T-cell (primary cell): ENCODE data around the gene PTCHD1. TPM values are rescaled to one million over a fixed set of nuclear protein-coding genes. Genes with fewer than 3 reads are reported as not detected.

ENCODE experiments used
- ATAC-seq, 4 experiments: fragments of 200-7000 bp in 3 of 4; fragments of 150-1000 bp in 1 of 4; cut with Tn5 transposase; replicated peaks in 1 of 4; 1 replicate in 3 of 4; 2 replicates in 1 of 4; pipeline ENCODE4 v1.10.0; 2021; ENCODE audit warnings: moderate library complexity in 3 of 4, mild to moderate bottlenecking in 2 of 4, moderate number of reproducible peaks in 1 of 4
- CTCF ChIA-PET, 2 donors: fragments of 300-600 bp; sonication (Branson Sonifier 250); formaldehyde crosslinking; loops; one replicate each; lab custom pipeline; 2022; ENCODE audit warnings: antibody characterized with exemption in 2 of 2; lab: Charles Lee
- POLR2A ChIA-PET, 2 donors: fragments of 300-600 bp; sonication (Branson Sonifier 250); formaldehyde crosslinking; loops; one replicate each; lab custom pipeline; 2022; ENCODE audit warnings: antibody characterized with exemption in 2 of 2; lab: Charles Lee
- DNase-seq, 35 experiments: peaks; one replicate each; pipeline versions ENCODE4 v3.0.0 to v3.0.0-alpha.2; 2013 to 2023
- H3K27ac ChIP-seq: one replicate; pipeline ENCODE4 v1.5.1; 2013; ENCODE audit warnings: low read length
- H3K27me3 ChIP-seq, 2 experiments: replicated peaks in 1 of 2; 1 replicate in 1 of 2; 2 replicates in 1 of 2; pipeline versions ENCODE4 v1.6.1 to v1.7.0; 2013; ENCODE audit warnings: low read length in 1 of 2, mixed read lengths in 1 of 2; ENCODE audit not compliant: control insufficient read depth in 2 of 2, insufficient read depth in 2 of 2; ENCODE audit errors: extremely low read depth in 1 of 2
- H3K36me3 ChIP-seq, 2 donors: 1 replicate in 1 of 2; 2 replicates in 1 of 2; pipeline versions ENCODE4 v1.6.1 to v1.7.0; 2013; ENCODE audit warnings: low read length in 1 of 2; ENCODE audit not compliant: control insufficient read depth in 2 of 2, insufficient read depth in 1 of 2; ENCODE audit errors: extremely low read depth in 1 of 2
- H3K4me1 ChIP-seq, 2 experiments: 1 replicate in 1 of 2; 2 replicates in 1 of 2; pipeline versions ENCODE4 v1.6.1 to v1.7.0; 2013; ENCODE audit warnings: low read length in 2 of 2, mixed read lengths in 1 of 2; ENCODE audit not compliant: insufficient read depth in 2 of 2, control insufficient read depth in 1 of 2; ENCODE audit errors: extremely low read depth in 1 of 2
- H3K4me3 ChIP-seq, 2 donors: 1 replicate in 1 of 2; 2 replicates in 1 of 2; pipeline versions ENCODE4 v1.5.1 to v1.7.0; 2013; ENCODE audit warnings: mild to moderate bottlenecking in 2 of 2, low read length in 1 of 2, moderate library complexity in 1 of 2; ENCODE audit not compliant: control insufficient read depth in 1 of 2; ENCODE audit errors: extremely low read depth in 1 of 2
- H3K9me3 ChIP-seq: 2 replicates; pipeline ENCODE4 v1.7.0; 2013
- H3K27ac Mint-ChIP-seq, 2 donors: one replicate each; pipeline ENCODE4 v1.8.0; 2020 to 2021; ENCODE audit warnings: mild to moderate bottlenecking in 2 of 2, mixed read lengths in 2 of 2
- H3K27me3 Mint-ChIP-seq, 2 donors: one replicate each; pipeline ENCODE4 v1.8.0; 2021 to 2022; ENCODE audit warnings: mixed read lengths in 2 of 2
- H3K36me3 Mint-ChIP-seq: one replicate; pipeline ENCODE4 v1.8.0; 2021; ENCODE audit warnings: mixed read lengths
- H3K4me1 Mint-ChIP-seq, 3 donors: one replicate each; pipeline ENCODE4 v1.8.0; 2020 to 2022; ENCODE audit warnings: mixed read lengths in 3 of 3, mild to moderate bottlenecking in 1 of 3
- H3K4me3 Mint-ChIP-seq, 3 donors: one replicate each; pipeline ENCODE4 v1.8.0; 2020 to 2022; ENCODE audit warnings: mild to moderate bottlenecking in 3 of 3, mixed read lengths in 3 of 3, moderate library complexity in 3 of 3
- H3K9me3 Mint-ChIP-seq, 3 donors: one replicate each; pipeline ENCODE4 v1.8.0; 2020 to 2022; ENCODE audit warnings: mixed read lengths in 3 of 3
- WGBS: methylation state at CpG from one replicate; pipeline ENCODE4 v1.1.5; 2013; ENCODE audit warnings: missing lambda C conversion rate; ENCODE audit not compliant: insufficient coverage; 5-methylcytosine and 5-hydroxymethylcytosine counted together
- total RNA-seq, 35 experiments: library from RNA in 6 of 35; stranded (reverse) in 6 of 35; fragments of 120-200 nt in 1 of 35; gene quantifications; one replicate each; pipeline versions ENCODE4 v1.2.1 to v1.2.4 and lab custom pipeline; 2013 to 2026

Gene PTCHD1
- total RNA-seq, 5 donors from 2014 or later (not counting 1 experiment from before 2014, with no cell fraction given), result 0.03 TPM; not detected in 3

DNA sequence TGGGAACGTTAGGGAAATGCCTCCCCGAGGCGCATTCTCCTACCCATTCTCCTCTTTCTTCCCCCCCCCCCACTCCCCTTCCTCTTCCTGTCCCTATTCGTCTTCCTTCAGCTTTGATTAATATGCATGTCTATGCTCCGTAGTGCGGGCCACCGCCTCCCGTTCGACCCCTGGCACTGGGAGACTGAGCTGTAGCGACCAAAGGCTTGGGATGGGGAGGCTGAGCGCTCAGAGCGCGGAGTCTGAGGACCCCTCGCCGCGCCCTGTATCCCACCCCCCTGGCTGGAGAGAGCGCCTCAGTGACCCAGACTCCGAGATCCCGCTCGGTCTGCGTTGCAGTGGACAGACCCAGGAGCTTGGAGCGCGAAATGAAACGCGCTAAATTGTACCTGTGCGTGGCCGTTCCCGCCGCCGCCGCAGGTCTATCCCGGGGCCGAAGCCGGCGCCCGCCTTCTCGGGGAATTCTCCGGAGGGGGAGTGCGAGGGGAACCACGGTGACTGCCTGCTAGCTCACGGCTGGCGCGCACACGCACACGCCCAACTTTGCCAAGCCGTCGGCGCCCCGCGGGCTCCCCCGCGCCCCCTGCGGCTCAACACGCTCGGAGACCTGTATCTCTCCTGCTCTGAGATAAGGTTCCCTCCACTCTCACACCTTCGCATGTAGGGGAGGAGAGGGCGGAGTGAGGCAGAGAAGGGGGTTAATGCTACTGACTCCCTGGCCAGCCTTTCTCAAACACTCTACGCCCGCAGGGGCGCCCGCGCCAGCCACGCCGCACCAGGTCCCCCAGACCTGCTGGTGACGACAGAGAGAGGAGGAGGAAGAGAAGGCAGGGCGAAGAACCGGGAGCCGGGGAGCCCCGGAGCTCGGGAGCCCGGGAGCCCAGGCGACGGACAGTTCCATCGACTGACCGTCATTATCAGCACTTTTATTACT is 1.5 kb upstream of the PTCHD1 start:
- peaks cover 44 to 45% of the 10 kb centered on the region in 2 donors for H3K27me3 Mint-ChIP-seq
- CTCF ChIA-PET, result no interaction called here
- peak in 1 of 35 experiments; percentile 1 for DNase-seq
- H3K27ac Mint-ChIP-seq, result no peak overlapping the region
- peaks cover 4 to 5% of the 10 kb centered on the region in 2 experiments for H3K4me1 ChIP-seq
- POLR2A ChIA-PET, result interaction anchor here in 1 of 2 donors (0.6 kb wide), 1 partner anchor 1695 kb away, joined by 4 read pairs; no protein-coding TSS in a partner anchor
- peaks cover 6 to 10% (median 7%) of the 10 kb centered on the region in 3 donors for H3K4me1 Mint-ChIP-seq
- peaks cover 3 to 32% of the 10 kb centered on the region in 2 experiments for H3K27me3 ChIP-seq
- WGBS, result 4% methylated on average over 18 of the region's 75 CpGs
- no peaks in the 10 kb centered on the region for H3K9me3 ChIP-seq
- H3K27ac ChIP-seq, result no peak overlapping the region
- H3K36me3 ChIP-seq, result no peaks in the 10 kb centered on the region
- no peak for ATAC-seq
- no peaks in the 10 kb centered on the region for H3K9me3 Mint-ChIP-seq
- peak overlapping the region in 1 of 3 donors; percentile 65 for H3K4me3 Mint-ChIP-seq
- H3K4me3 ChIP-seq, result peak overlapping the region in 1 of 2 donors; percentile 52
- H3K36me3 Mint-ChIP-seq, result no peaks in the 10 kb centered on the region

DNA sequence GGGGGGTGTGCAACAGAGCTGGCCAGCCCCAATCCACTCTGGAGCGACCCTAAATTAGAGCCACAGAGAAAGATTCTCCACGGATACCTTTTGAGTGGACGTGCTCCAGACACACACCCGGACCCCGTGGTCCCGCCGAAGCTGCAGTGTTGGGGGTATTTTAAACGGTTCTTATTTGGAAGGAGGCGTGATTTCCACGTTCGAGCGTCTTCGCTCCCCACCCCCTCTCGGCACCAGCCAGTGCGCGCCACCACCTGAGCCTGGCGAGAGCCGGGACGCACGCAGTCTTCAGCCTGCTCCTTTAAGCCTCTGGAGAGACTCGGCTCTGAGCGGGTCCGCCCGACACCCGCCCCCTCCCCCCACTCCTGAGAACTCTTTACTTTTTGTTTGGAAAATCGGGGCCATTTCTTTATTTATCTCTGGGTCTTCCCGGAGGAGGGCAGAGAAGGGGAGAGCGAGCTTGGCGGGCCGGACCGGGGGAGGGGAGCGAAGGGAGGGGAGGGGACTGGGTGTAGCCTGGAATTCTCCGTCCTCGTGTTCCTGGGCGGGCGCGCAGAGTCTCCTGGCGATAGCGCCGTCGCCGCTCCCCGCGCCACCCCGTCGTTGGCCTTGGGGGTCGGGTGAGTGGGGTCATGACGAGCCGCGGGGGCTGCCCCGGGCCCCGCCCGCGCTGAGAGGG is 668 bp upstream of the PTCHD1 start:
- 4% methylated on average over 19 of the region's 54 CpGs for WGBS
- Histone ChIP-seq H3K4me3 (peak overlapping the region in 1 of 2 donors; percentile 52), H3K36me3 (no peaks in the 10 kb centered on the region), H3K4me1 (peaks cover 4 to 5% of the 10 kb centered on the region in 2 experiments), H3K27me3 (peaks cover 3 to 32% of the 10 kb centered on the region in 2 experiments), H3K27ac (no peak overlapping the region), H3K9me3 (no peaks in the 10 kb centered on the region)
- no peaks in the 10 kb centered on the region for H3K9me3 Mint-ChIP-seq
- no peaks in the 10 kb centered on the region for H3K36me3 Mint-ChIP-seq
- H3K27ac Mint-ChIP-seq, result no peak overlapping the region
- no peak for DNase-seq
- ATAC-seq, result no peak
- peaks cover 6 to 10% (median 7%) of the 10 kb centered on the region in 3 donors for H3K4me1 Mint-ChIP-seq
- ChIA-PET CTCF (no interaction called here), POLR2A (no interaction called here)
- H3K4me3 Mint-ChIP-seq, result peak overlapping the region in 1 of 3 donors; percentile 59
- H3K27me3 Mint-ChIP-seq, result peaks cover 44% of the 10 kb centered on the region in 2 donors

DNA sequence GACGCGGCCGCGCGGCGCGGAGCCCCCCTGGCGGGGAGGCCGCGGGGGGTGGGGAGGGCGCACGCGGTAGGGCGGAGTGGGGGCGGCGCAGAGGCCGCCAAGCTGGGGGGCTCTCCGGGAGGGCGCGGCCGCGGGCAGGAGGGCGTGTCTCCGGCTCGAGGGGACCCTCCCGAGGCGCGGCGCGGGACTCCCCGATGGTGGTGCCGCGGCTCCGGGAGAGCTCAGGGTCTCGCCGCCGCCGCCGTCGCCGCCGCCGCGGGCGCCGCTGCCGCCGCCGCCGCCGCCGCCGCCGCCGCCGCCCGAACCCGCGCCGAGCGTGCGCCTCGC is 165 bp upstream of the PTCHD1 start:
- ChIA-PET CTCF (no interaction called here), POLR2A (no interaction called here)
- ATAC-seq (no peak), DNase-seq (no peak)
- Mint-ChIP-seq H3K4me1 (peaks cover 6 to 10% (median 7%) of the 10 kb centered on the region in 3 donors), H3K9me3 (no peaks in the 10 kb centered on the region), H3K36me3 (no peaks in the 10 kb centered on the region), H3K27ac (no peak overlapping the region), H3K27me3 (peaks cover 44 to 47% of the 10 kb centered on the region in 2 donors), H3K4me3 (peak overlapping the region in 1 of 3 donors; percentile 56)
- H3K27me3 ChIP-seq, result peaks cover 3 to 32% of the 10 kb centered on the region in 2 experiments
- no peak overlapping the region for H3K4me3 ChIP-seq
- no peaks in the 10 kb centered on the region for H3K9me3 ChIP-seq
- H3K27ac ChIP-seq, result no peak overlapping the region
- H3K4me1 ChIP-seq, result peaks cover 4 to 5% of the 10 kb centered on the region in 2 experiments
- H3K36me3 ChIP-seq, result no peaks in the 10 kb centered on the region
- WGBS, result 0% methylated on average over 31 of the region's 63 CpGs

DNA sequence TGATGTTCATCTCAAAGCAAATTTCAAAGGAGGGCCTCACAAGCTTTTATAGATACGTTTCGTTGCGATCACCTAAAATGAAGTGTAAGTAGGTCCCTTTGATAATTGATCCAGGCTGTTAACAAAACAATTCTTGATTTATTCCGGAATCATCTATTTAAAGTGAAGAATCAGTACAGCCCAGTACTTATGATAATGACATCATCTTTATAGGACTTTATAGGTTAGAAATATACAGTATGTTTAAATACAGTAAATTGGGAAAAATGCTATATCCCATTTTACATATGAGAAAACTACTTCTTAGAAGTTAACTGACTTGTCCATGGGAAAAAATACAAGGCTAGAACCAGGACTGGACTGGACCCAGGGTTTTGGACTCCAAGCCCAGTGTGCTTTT is 3.7 kb downstream of the PTCHD1 start:
- H3K9me3 Mint-ChIP-seq, result no peaks in the 10 kb centered on the region
- POLR2A ChIA-PET, result no interaction called here
- H3K27ac ChIP-seq, result no peak overlapping the region
- no peaks in the 10 kb centered on the region for H3K36me3 ChIP-seq
- no CpG with 5 or more reads among the region's 4 CpGs for WGBS
- no peak for ATAC-seq
- H3K36me3 Mint-ChIP-seq, result no peaks in the 10 kb centered on the region
- H3K4me1 Mint-ChIP-seq, result peaks cover 0 to 6% (median 5%) of the 10 kb centered on the region in 3 donors
- no peak overlapping the region for H3K4me3 Mint-ChIP-seq
- H3K27ac Mint-ChIP-seq, result no peak overlapping the region
- peaks cover 3 to 15% of the 10 kb centered on the region in 2 experiments for H3K27me3 ChIP-seq
- no peaks in the 10 kb centered on the region for H3K9me3 ChIP-seq
- DNase-seq, result no peak
- peaks cover 0 to 4% of the 10 kb centered on the region in 2 experiments for H3K4me1 ChIP-seq
- H3K4me3 ChIP-seq, result no peak overlapping the region
- H3K27me3 Mint-ChIP-seq, result peaks cover 27 to 44% of the 10 kb centered on the region in 2 donors
- CTCF ChIA-PET, result no interaction called here

DNA sequence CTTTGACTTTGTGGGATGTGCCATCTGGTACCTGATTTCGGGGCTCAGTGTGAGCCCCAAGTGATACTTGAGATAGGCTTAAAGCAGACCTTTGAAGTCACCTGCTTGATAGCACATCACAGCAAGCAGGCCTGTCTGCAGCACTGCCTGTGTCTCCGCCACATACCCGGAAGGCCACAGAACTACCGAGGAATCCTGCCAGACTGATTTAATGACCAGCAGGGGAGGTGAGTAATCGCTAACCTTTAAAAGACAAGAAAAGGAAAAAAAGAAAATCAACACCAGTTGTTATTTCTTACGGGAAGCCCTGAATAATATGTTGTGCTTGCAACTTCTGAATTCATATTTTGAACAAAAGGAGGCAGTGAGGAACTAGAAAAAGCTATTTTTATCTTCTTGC is 6.8 kb downstream of the PTCHD1 start:
- H3K4me3 ChIP-seq, result no peak overlapping the region
- Mint-ChIP-seq H3K27ac (no peak overlapping the region), H3K36me3 (no peaks in the 10 kb centered on the region), H3K4me1 (no peaks in the 10 kb centered on the region), H3K9me3 (no peaks in the 10 kb centered on the region), H3K27me3 (peaks cover 10 to 48% of the 10 kb centered on the region in 2 donors), H3K4me3 (no peak overlapping the region)
- WGBS, result 20% methylated on average over 1 of the region's 6 CpGs
- no peaks in the 10 kb centered on the region for H3K36me3 ChIP-seq
- no peaks in the 10 kb centered on the region for H3K27me3 ChIP-seq
- no peaks in the 10 kb centered on the region for H3K4me1 ChIP-seq
- H3K27ac ChIP-seq, result no peak overlapping the region
- H3K9me3 ChIP-seq, result no peaks in the 10 kb centered on the region
- ATAC-seq (no peak), DNase-seq (no peak)
- ChIA-PET CTCF (no interaction called here), POLR2A (no interaction called here)

DNA sequence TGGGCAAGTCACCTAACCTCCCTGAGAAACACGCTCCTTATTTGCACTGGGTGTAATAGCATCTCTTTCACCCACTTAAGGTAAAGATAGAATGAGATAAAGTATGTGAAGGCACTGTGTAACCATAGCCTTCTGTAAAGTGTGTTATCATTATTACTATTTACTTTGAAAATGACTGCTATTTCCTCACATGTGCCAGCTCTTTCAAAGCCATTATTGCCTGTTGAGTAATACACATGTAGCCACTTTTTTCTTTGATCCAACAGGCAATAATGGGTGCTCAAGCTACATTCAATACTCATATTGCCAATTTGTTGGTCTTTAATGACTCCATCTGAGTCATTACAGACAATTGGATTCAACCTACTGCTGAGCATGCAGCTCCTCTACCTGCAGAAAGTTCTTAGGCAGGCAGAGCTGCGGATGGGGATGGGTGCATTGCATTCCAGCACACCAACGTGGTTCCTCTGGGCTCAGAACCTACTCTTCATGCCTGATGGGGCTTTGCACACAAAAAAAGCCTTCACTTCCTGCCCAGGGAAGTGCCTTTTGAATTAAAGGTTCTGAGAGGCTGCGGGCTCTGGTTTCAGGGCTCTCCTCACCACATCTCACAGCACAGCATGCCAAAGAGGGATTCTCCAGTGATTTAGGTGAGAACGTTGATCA is 9.7 kb downstream of the PTCHD1 start:
- ATAC-seq, result no peak
- no peaks in the 10 kb centered on the region for H3K4me1 ChIP-seq
- H3K9me3 Mint-ChIP-seq, result peaks cover 0 to under 1% (median 0%) of the 10 kb centered on the region in 3 donors

More for the DNA sequence above, 9.7 kb downstream of the PTCHD1 start:
- H3K27me3 ChIP-seq, result no peaks in the 10 kb centered on the region
- peaks cover 4 to 31% of the 10 kb centered on the region in 2 donors for H3K27me3 Mint-ChIP-seq
- DNase-seq, result no peak
- no peak overlapping the region for H3K4me3 ChIP-seq
- H3K27ac ChIP-seq, result no peak overlapping the region
- ChIA-PET POLR2A (no interaction called here), CTCF (no interaction called here)
- no peak overlapping the region for H3K4me3 Mint-ChIP-seq
- no CpG with 5 or more reads among the region's 5 CpGs for WGBS
- no peaks in the 10 kb centered on the region for H3K4me1 Mint-ChIP-seq
- no peaks in the 10 kb centered on the region for H3K36me3 Mint-ChIP-seq
- H3K36me3 ChIP-seq, result no peaks in the 10 kb centered on the region
- H3K27ac Mint-ChIP-seq, result no peak overlapping the region
- no peaks in the 10 kb centered on the region for H3K9me3 ChIP-seq
